Loucy (cell line): Measurements from ENCODE around the gene PC.

Experiments
- H2AFZ ChIP-seq: fragments of 200-600 bp; sonication (generic); 2 replicates; pipeline ENCODE4 v1.6.0; 2016; ENCODE audit warnings: antibody characterized with exemption, mild to moderate bottlenecking, low read length, moderate library complexity
- H3F3A ChIP-seq: fragments of 200-600 bp; 2 replicates; pipeline ENCODE4 v1.6.0; 2016; ENCODE audit warnings: antibody characterized with exemption, low read depth, mild to moderate bottlenecking
- H3K27me3 ChIP-seq: fragments of 200-600 bp; sonication (generic); 2 replicates; pipeline ENCODE4 v1.6.1; 2014; ENCODE audit warnings: low read length, mild to moderate bottlenecking; ENCODE audit not compliant: insufficient read depth, poor library complexity, severe bottlenecking
- H3K36me3 ChIP-seq: fragments of 200-600 bp; sonication (generic); 2 replicates; pipeline ENCODE4 v1.6.1; 2016; ENCODE audit warnings: low read length; ENCODE audit not compliant: insufficient read depth
- H3K4me1 ChIP-seq: fragments of 200-600 bp; sonication (generic); 2 replicates; pipeline ENCODE4 v1.5.1; 2014; ENCODE audit warnings: low read length, mild to moderate bottlenecking; ENCODE audit not compliant: insufficient read depth, poor library complexity, severe bottlenecking
- H3K4me2 ChIP-seq: fragments of 200-600 bp; sonication (generic); 2 replicates; pipeline ENCODE4 v1.6.0; 2014; ENCODE audit warnings: antibody characterized with exemption, low read length, low read depth, mild to moderate bottlenecking; ENCODE audit not compliant: poor library complexity, severe bottlenecking
- H3K4me3 ChIP-seq: fragments of 200-600 bp; sonication (generic); 2 replicates; pipeline ENCODE4 v1.5.1; 2014; ENCODE audit warnings: low read length, mild to moderate bottlenecking, mixed read lengths; ENCODE audit not compliant: poor library complexity, severe bottlenecking
- H3K79me2 ChIP-seq: fragments of 200-600 bp; sonication (generic); 2 replicates; pipeline ENCODE4 v1.6.1; 2014; ENCODE audit warnings: low read length; ENCODE audit not compliant: insufficient read depth
- H3K9ac ChIP-seq: fragments of 200-600 bp; sonication (generic); 2 replicates; pipeline ENCODE4 v1.6.0; 2014; ENCODE audit warnings: mild to moderate bottlenecking, low read depth, low read length, moderate library complexity; ENCODE audit not compliant: poor library complexity, severe bottlenecking
- H3K9me2 ChIP-seq: fragments of 200-600 bp; sonication (generic); replicated peaks from 2 replicates; pipeline ENCODE4 v1.6.1; 2016; ENCODE audit warnings: low read depth, low read length, mixed read lengths
- H3K9me3 ChIP-seq: fragments of 200-600 bp; sonication (generic); 2 replicates; pipeline ENCODE4 v1.6.1; 2014; ENCODE audit warnings: mild to moderate bottlenecking, antibody characterized with exemption, low read length, low read depth; ENCODE audit not compliant: insufficient read depth
- H4K20me1 ChIP-seq: fragments of 200-600 bp; sonication (generic); 2 replicates; pipeline ENCODE4 v1.6.0; 2014; ENCODE audit warnings: antibody characterized with exemption, low read length, mild to moderate bottlenecking; ENCODE audit not compliant: insufficient read depth, poor library complexity, severe bottlenecking
- EZH2phosphoT487 ChIP-seq: fragments of 200-600 bp; IDR thresholded peaks from 2 replicates; pipeline ENCODE4 v1.6.1; 2018; ENCODE audit warnings: antibody characterized with exemption, mild to moderate bottlenecking, moderate library complexity, borderline replicate concordance
- TF ChIP-seq, protein P1 (sequence below): fragments of 200-600 bp; sonication (generic); conservative IDR thresholded peaks from 2 replicates; pipeline ENCODE4 v1.5.1; 2014; ENCODE audit warnings: mild to moderate bottlenecking, antibody characterized with exemption, low read length

PC gene

GRCh38 chr11:66915046-66915832, 42.9 kb downstream of the PC start:
- Histone ChIP-seq H3K36me3 (no peaks in the 10 kb centered on the region), H3F3A (no peaks in the 10 kb centered on the region), H3K4me2 (no peak overlapping the region), H3K4me1 (no peaks in the 10 kb centered on the region), H3K4me3 (no peak overlapping the region), H2AFZ (no peak overlapping the region), H3K79me2 (no peaks in the 10 kb centered on the region), H3K9me2 (no peaks in the 10 kb centered on the region), H4K20me1 (no peaks in the 10 kb centered on the region), H3K9me3 (no peaks in the 10 kb centered on the region), H3K27me3 (no peaks in the 10 kb centered on the region), H3K9ac (no peak overlapping the region)
- TF ChIP-seq, protein P1, sequence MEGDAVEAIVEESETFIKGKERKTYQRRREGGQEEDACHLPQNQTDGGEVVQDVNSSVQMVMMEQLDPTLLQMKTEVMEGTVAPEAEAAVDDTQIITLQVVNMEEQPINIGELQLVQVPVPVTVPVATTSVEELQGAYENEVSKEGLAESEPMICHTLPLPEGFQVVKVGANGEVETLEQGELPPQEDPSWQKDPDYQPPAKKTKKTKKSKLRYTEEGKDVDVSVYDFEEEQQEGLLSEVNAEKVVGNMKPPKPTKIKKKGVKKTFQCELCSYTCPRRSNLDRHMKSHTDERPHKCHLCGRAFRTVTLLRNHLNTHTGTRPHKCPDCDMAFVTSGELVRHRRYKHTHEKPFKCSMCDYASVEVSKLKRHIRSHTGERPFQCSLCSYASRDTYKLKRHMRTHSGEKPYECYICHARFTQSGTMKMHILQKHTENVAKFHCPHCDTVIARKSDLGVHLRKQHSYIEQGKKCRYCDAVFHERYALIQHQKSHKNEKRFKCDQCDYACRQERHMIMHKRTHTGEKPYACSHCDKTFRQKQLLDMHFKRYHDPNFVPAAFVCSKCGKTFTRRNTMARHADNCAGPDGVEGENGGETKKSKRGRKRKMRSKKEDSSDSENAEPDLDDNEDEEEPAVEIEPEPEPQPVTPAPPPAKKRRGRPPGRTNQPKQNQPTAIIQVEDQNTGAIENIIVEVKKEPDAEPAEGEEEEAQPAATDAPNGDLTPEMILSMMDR: no peak
- TF ChIP-seq EZH2phosphoT487: no peak

- Histone ChIP-seq H3K9ac (no peak overlapping the region), H4K20me1 (no peaks in the 10 kb centered on the region), H3K4me2 (no peak overlapping the region), H3K36me3 (no peaks in the 10 kb centered on the region), H3K79me2 (no peaks in the 10 kb centered on the region), H3K9me2 (no peaks in the 10 kb centered on the region), H3K9me3 (no peaks in the 10 kb centered on the region), H2AFZ (no peak overlapping the region), H3K27me3 (no peaks in the 10 kb centered on the region), H3K4me1 (no peaks in the 10 kb centered on the region), H3F3A (no peaks in the 10 kb centered on the region), H3K4me3 (no peak overlapping the region)
- TF ChIP-seq, protein P1: no peak
- TF ChIP-seq EZH2phosphoT487: no peak
Measured at GRCh38 chr11:66914505-66914904, 43.7 kb downstream of the PC start.

- no peak overlapping the region for H3K4me2 ChIP-seq
- no peaks in the 10 kb centered on the region for H3F3A ChIP-seq
- no peak overlapping the region for H3K4me3 ChIP-seq
- H3K9me3 ChIP-seq: no peaks in the 10 kb centered on the region
- no peak overlapping the region for H2AFZ ChIP-seq
- TF ChIP-seq, protein P1: no peak
- no peaks in the 10 kb centered on the region for H3K27me3 ChIP-seq
- no peak overlapping the region for H3K9ac ChIP-seq
- no peaks in the 10 kb centered on the region for H3K36me3 ChIP-seq
- no peaks in the 10 kb centered on the region for H3K79me2 ChIP-seq
- H3K9me2 ChIP-seq: no peaks in the 10 kb centered on the region
- H4K20me1 ChIP-seq: no peaks in the 10 kb centered on the region
- H3K4me1 ChIP-seq: no peaks in the 10 kb centered on the region
Measured at GRCh38 chr11:66912911-66913310, 45.3 kb downstream of the PC start.
